NCI-H2171 (cell line): ENCODE measurements around the gene COLEC12.

Experiments
- DNase-seq: peaks from one replicate; lab custom pipeline; 2025; lab: John Stamatoyannopoulos, UW

The COLEC12 gene

DNA sequence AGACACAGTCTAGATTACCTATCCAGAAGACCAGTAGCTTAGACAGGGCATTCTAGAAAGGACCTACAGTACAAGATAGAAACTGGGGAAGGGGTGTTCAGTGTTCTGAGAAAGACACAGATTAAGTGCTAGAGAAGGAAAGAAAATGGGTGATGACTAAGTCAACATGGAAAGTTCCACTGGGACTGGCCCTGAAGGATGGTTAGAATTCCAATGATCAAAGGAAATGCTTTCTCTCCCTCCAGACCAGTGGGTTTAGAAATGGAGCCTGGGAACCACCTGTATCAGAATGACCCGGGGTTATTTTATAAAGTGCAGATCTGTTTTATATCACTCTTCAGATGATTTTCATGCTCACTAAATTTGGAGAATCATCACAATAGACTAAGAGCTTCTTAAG lies 5.8 kb upstream of the COLEC12 start:
- no peak for DNase-seq

DNA sequence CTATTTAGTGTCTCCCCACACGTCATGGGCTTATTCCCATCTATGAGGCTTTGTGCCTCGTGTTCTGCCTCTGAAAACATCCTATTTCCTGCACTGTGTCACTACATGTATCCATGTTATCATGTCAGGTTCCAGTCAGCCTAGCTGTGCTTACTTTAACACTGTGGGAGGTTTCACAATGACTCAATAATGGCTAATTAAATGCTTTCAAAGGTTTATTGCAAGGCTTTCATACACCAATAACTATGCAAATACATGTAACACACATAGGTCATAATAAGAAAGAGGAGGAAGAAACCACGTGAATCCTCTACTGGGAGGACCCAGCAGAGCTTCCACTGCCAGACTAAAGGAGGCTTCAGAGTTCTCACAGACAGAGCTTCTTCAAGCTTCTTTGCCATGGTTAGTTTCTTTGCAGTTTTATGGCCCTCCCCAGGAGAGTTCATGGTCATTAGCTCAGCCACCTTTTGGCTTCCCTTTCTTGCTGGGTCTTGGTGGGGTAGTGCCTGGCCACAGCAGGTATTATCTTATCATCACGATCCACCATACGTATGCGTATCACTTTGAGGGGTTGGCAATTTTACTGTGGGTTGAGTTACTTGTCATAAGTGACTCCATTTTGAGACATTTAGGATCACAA lies 5.1 kb upstream of the COLEC12 start:
- DNase-seq, result no peak

- no peak for DNase-seq
These were observed 859 bp upstream of the COLEC12 start for GRCh38 chr18:501406-501714.

GRCh38 chr18:499776-500631 lies 497 bp downstream of the COLEC12 start:
- no peak for DNase-seq

DNA sequence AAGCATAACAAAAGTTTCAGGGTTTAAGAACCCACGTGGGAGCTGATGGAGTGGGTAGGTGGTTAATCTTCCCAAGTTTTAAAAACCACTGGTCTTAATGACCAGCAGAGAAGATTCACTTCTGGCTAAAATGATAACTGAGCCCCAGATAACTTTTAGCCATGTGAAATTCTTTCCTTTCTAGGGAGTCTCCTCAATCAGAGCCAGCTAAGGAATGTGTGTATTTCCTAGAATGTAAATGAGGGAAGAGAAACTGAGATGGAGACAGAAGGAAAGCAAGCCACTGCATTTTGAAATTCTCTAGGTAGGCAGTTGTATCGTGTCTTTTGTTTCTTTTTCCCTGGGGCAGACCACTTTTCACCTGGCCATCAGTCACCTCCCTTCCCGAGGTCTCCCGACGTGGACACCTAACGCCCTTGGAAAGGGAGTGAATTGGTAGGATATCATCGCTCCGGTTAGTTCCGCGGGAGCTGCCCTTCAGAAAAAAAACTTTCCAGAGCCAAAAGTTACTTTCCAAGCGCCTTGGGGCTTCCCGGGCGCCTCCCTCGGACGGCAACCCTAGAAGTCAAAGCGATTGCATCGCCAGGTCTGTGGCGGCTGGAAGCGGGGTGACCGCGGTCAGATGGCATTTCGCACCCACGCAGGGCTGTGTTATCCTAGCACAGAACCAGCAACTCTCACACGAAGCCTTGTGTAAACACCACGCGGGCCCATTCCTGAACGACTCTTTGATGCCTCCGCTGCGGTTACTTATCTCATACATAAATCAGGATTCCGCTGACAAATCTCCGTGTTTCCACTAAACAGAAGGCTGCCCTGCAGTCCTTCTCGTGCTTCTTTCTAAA lies 1.3 kb downstream of the COLEC12 start:
- DNase-seq, result no peak

DNA sequence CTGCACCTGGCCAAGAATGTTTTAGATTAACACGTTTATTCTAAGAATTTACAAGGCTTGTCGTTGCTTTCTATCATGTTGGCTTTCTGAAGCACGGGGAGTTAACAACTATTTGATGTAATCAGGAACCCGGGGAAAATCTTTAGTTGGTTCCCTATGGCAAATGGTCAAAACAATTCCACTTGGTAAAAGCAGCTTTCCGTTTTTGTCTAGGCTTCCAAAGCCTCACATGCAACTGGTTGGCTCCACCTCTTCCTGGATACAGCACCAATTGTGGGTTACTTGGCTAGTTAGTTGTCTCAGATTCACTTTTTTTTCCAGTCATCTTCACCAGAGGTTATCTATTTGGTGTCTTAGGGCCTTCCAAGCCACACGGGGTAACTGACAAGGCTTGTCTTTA lies 2.8 kb downstream of the COLEC12 start:
- DNase-seq, result no peak

- no peak for DNase-seq
These were observed 5.0 kb downstream of the COLEC12 start for GRCh38 chr18:495452-495851.

DNA sequence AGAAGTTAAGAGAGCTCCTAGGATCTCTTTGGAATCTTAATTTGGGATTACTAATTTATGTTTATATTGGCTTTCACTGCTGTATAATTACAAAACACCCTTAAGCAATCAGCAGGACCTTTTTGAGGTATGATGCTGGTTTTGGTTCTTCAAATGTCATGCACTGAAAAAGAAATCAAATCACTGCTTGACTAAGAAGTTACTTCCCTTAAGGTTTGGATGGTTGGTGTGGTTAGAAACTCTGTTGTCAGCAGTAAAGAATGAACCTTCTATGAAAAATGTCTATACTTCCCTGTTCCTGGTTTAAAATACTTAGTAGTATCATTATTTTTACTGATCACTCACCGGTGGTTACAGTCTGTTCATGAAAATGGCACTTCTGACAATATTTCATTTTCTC lies 5.5 kb downstream of the COLEC12 start:
- DNase-seq, result no peak

- no peak for DNase-seq
These were observed 6.2 kb downstream of the COLEC12 start for GRCh38 chr18:493986-494983.

DNA sequence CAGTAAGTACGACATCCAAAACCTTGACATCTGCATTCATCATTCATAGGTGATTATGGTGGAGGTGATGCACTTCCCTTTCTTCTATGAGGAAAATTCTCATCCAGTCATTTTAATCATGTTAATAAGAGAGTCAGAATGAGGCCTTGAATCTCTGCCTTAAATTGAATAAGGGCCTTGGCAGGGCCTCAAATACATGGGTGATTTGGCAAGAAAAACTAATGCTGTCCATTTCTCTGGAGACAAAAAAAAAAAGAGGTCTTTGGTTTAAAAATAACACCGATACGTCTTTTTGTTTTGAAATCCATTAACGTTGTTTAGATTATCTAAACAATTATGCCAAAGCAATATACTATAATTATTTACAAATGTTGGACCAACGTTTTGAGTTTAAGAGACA lies 8.1 kb downstream of the COLEC12 start:
- no peak for DNase-seq

DNA sequence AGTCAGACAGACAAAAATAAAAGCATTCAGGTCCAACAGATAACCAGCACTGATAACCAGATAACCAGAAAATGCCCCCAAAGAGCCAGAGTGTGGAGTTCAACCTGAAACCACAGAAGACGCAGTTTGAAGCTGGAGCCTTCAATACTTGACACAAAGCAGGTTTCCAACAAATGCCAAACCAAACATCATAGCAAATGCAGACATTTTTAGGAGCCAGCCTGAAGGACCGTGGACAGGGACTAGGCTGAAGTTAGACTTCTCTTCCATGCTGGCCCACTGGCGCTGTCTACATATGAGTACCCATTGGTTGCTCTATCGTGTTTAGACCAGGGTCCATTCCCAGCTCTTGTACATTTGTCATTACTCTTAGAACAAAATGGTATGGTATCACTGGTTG lies 9.9 kb downstream of the COLEC12 start:
- DNase-seq, result no peak

- no peak for DNase-seq
These were observed 10.5 kb downstream of the COLEC12 start for GRCh38 chr18:490024-490366.

- no peak for DNase-seq
These were observed 11.1 kb downstream of the COLEC12 start for GRCh38 chr18:489244-490023.

DNA sequence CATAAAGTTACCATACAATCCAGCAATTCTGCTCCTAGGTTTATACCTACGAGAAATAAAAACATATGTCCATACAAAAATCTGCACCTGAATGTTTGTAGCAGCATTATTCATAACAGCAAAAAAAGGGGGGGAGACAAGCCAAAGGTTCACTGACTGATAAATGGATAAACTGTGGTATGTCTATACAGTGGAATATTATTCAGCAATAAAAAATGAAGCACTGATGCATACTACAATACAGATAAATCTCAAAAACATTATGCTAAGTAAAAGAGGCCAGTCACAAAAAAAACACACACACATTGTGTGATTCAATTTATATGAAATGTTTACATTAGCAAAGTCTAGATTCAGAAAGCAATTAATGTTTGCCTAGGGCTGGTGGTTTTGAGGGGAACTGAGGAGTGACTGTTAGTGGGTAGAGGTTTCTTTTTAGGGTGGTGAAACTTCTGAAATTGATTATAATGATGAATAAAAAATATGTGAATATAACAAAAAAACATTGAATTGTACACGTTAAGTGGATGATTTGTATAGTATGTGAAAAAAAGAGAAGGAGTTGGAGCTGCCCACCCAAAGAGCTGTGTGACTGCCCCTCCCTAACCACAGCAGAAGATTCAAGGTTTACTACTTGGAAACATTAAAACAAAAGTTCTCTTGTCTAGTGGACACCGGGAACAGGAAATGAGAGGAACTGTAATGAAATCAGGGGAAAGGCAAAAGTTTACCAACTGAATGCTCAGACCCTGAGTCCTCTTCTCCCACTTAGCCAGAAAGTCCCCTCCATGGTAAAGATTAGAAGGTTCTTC lies 13.4 kb downstream of the COLEC12 start:
- no peak for DNase-seq

GRCh38 chr18:484749-485464 lies 15.6 kb downstream of the COLEC12 start:
- no peak for DNase-seq

DNA sequence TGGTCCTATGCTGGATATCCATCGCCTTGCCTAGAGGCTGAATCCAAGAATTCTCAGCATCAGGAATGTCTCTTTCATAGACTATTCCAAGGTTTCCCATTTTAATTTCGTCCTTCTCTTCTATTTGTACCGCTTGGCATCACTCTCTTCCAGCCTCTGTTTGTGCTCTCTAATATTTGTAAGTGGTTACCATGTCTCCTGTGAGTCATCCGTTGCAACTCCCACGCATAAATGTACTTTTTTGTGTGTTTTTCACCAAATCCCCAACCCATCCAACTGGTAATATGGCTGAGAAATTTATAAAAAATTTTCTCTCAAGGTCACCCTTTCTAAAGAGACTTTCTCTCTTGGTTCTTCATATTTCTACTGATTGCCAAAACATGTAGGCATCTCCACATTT lies 21.8 kb downstream of the COLEC12 start:
- DNase-seq, result no peak

DNA sequence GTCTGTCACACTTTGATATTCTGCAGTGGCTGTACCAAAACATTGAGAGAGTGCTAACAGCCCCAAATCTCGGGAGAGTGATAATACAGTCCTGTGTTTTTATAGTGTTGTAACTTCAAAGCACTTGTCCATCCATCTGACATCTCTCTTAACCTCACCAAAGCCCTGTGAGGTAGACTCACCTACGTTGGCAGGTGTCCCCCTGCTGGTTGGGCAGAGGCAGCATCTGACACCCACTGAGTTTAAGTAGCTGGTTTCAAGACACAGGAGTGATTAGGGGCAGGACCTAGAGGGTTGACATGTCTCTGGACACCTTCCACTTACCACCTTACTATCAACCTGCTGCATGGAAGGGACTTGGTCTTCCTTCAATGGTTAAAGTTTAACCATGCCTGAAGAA lies 22.9 kb downstream of the COLEC12 start:
- DNase-seq, result no peak

DNA sequence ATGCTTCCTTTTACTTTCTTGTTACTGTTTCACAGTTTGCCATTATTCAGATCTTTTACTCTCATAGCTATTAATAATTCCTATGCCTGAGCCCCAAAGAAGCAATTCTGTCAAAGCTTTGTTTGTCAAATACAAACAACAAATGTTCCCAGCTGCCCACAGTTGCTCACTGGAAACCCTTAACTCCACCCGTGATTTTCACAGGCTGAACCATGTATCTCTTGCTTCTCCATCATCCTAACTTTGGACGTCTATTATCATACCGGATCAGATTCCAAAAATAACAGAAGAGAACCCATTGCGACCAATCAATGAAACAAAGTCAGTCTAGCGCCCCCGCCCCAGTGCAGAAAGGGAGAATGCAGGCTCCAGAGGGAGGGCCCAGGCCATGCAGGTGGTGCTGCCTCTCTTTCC lies 24.2 kb downstream of the COLEC12 start:
- no peak for DNase-seq

GRCh38 chr18:475202-476031 lies 25.1 kb downstream of the COLEC12 start:
- no peak for DNase-seq
